ENCODE data around the gene MAPK1.
A peak's percentile ranks its signal among the peaks of the same experiment; 100 is the strongest.
"Not testable (repeated sequence)": the region's sequence is repeated elsewhere in the genome, so short reads cannot be mapped to it uniquely, and the experiment has no call there.

Gene MAPK1

GRCh38 chr22:21867528-21868266, at the start of gene MAPK1:
MAPK1 (minus strand) TSS chr22:21867645; CDS start chr22:21867440, 205 bp downstream.
- DNase-seq (ENCODE audit: low read depth in 2 of 2): peak; percentile 86 to 92

- no peak for DNase-seq (ENCODE audit: low read depth in 2 of 2)
Measured at GRCh38 chr22:21916309-21916918, 49.0 kb upstream of the MAPK1 start.

GRCh38 chr22:21915624-21916308, 48.3 kb upstream of the MAPK1 start:
- no peak for DNase-seq (ENCODE audit: low read depth in 2 of 2)

- DNase-seq (ENCODE audit: low read depth in 2 of 2): not testable (repeated sequence)
Measured at GRCh38 chr22:21914033-21914642, 46.7 kb upstream of the MAPK1 start.

GRCh38 chr22:21910367-21910766, 42.9 kb upstream of the MAPK1 start:
- not testable (repeated sequence) for DNase-seq (ENCODE audit: low read depth in 2 of 2)

GRCh38 chr22:21909871-21910270, 42.4 kb upstream of the MAPK1 start:
- no peak for DNase-seq (ENCODE audit: low read depth in 2 of 2)

GRCh38 chr22:21907638-21908522, 40.4 kb upstream of the MAPK1 start:
- no peak for DNase-seq (ENCODE audit: low read depth in 2 of 2)

- DNase-seq (ENCODE audit: low read depth in 2 of 2): not testable (repeated sequence)
Measured at GRCh38 chr22:21905234-21905633, 37.8 kb upstream of the MAPK1 start.

- DNase-seq (ENCODE audit: low read depth in 2 of 2): no peak
Measured at GRCh38 chr22:21904250-21904789, 36.9 kb upstream of the MAPK1 start.

GRCh38 chr22:21903283-21903682, 35.8 kb upstream of the MAPK1 start:
- DNase-seq (ENCODE audit: low read depth in 2 of 2): no peak

- no peak for DNase-seq (ENCODE audit: low read depth in 2 of 2)
Measured at GRCh38 chr22:21902296-21903087, 35.0 kb upstream of the MAPK1 start.

GRCh38 chr22:21898354-21898896, 31.0 kb upstream of the MAPK1 start:
- no peak for DNase-seq (ENCODE audit: low read depth in 2 of 2)

GRCh38 chr22:21896951-21897513, 29.6 kb upstream of the MAPK1 start:
- no peak for DNase-seq (ENCODE audit: low read depth in 2 of 2)

- DNase-seq (ENCODE audit: low read depth in 2 of 2): not testable (repeated sequence)
Measured at GRCh38 chr22:21896275-21896674, 28.8 kb upstream of the MAPK1 start.

- DNase-seq (ENCODE audit: low read depth in 2 of 2): no peak
Measured at GRCh38 chr22:21894799-21895198, 27.4 kb upstream of the MAPK1 start.

- DNase-seq (ENCODE audit: low read depth in 2 of 2): no peak
Measured at GRCh38 chr22:21889251-21889990, 22.0 kb upstream of the MAPK1 start.

GRCh38 chr22:21887841-21888240, 20.4 kb upstream of the MAPK1 start:
- DNase-seq (ENCODE audit: low read depth in 2 of 2): no peak

- DNase-seq (ENCODE audit: low read depth in 2 of 2): not testable (repeated sequence)
Measured at GRCh38 chr22:21883930-21884329, 16.5 kb upstream of the MAPK1 start.

Data from stimulated activated CD8-positive, alpha-beta memory T cell treated with anti-CD3 and anti-CD28 coated beads, Interleukin-7, amount 100 ng/mL, for 1 hour (primary cell).